H9 (cell line): ENCODE results near the gene DOCK7. TPM values are rescaled to one million over a fixed set of nuclear protein-coding genes. Genes with fewer than 3 reads are reported as not detected.

Experiments used
- DNase-seq: peaks from one replicate; pipeline ENCODE4 v3.0.0-alpha.2; 2017
- H2AFZ ChIP-seq: one replicate; pipeline ENCODE4 v1.6.1; 2013; ENCODE audit warnings: mild to moderate bottlenecking, low read length, control low read depth, moderate library complexity
- H2AK5ac ChIP-seq: 2 replicates; pipeline ENCODE4 v1.6.1; 2013; ENCODE audit warnings: low read length, control low read depth, mixed read lengths; ENCODE audit not compliant: insufficient read length
- H2BK120ac ChIP-seq: one replicate; pipeline ENCODE4 v1.6.1; 2013; ENCODE audit warnings: low read depth, mild to moderate bottlenecking, low read length, control low read depth, inconsistent platforms; ENCODE audit not compliant: poor library complexity, severe bottlenecking
- H2BK12ac ChIP-seq: 2 replicates; pipeline ENCODE4 v1.6.1; 2013; ENCODE audit warnings: low read length, control low read depth, mixed read lengths, low read depth; ENCODE audit not compliant: insufficient read length
- H2BK15ac ChIP-seq: 2 replicates; pipeline ENCODE4 v1.6.1; 2013; ENCODE audit warnings: low read depth, low read length, control low read depth
- H2BK20ac ChIP-seq: one replicate; pipeline ENCODE4 v1.6.1; 2013; ENCODE audit warnings: low read depth, mild to moderate bottlenecking, low read length, control low read depth, inconsistent platforms; ENCODE audit not compliant: poor library complexity, severe bottlenecking
- H2BK5ac ChIP-seq: 2 replicates; pipeline ENCODE4 v1.6.1; 2013; ENCODE audit warnings: low read length, control low read depth, mixed read lengths; ENCODE audit not compliant: insufficient read length
- H3K14ac ChIP-seq: 2 replicates; pipeline ENCODE4 v1.6.1; 2013; ENCODE audit warnings: low read length, control low read depth; ENCODE audit not compliant: insufficient read depth
- H3K18ac ChIP-seq: 2 replicates; pipeline ENCODE4 v1.6.1; 2013; ENCODE audit warnings: low read depth, mild to moderate bottlenecking, mixed read lengths, low read length, control low read depth; ENCODE audit not compliant: insufficient read length
- H3K23ac ChIP-seq: 2 replicates; pipeline ENCODE4 v1.6.1; 2013; ENCODE audit warnings: low read length, control low read depth, mixed read lengths, low read depth; ENCODE audit not compliant: insufficient read length
- H3K23me2 ChIP-seq: 2 replicates; pipeline ENCODE4 v1.6.1; 2013; ENCODE audit warnings: low read depth, mild to moderate bottlenecking, mixed read lengths, low read length, control low read depth; ENCODE audit not compliant: insufficient read length, poor library complexity, severe bottlenecking
- H3K27ac ChIP-seq: 2 replicates; pipeline ENCODE4 v1.5.1; 2013; ENCODE audit warnings: low read length, control low read depth, mixed read lengths, low read depth; ENCODE audit not compliant: insufficient read length
- H3K27me3 ChIP-seq: 2 replicates; pipeline ENCODE4 v1.6.1; 2013; ENCODE audit warnings: low read length, control low read depth, inconsistent platforms; ENCODE audit not compliant: insufficient read depth
- H3K4ac ChIP-seq: 2 replicates; pipeline ENCODE4 v1.6.1; 2013; ENCODE audit warnings: low read depth, mild to moderate bottlenecking, control low read depth, inconsistent platforms, low read length, moderate library complexity
- H3K4me1 ChIP-seq: 2 replicates; pipeline ENCODE4 v1.6.1; 2013; ENCODE audit warnings: low read length, control low read depth, inconsistent platforms; ENCODE audit not compliant: insufficient read depth
- H3K4me2 ChIP-seq: 2 replicates; pipeline ENCODE4 v1.6.1; 2013; ENCODE audit warnings: low read length, control low read depth, mixed read lengths; ENCODE audit not compliant: insufficient read length, insufficient read depth
- H3K56ac ChIP-seq: 2 replicates; pipeline ENCODE4 v1.6.1; 2013; ENCODE audit warnings: low read depth, mild to moderate bottlenecking, mixed read lengths, low read length, control low read depth; ENCODE audit not compliant: insufficient read length
- H3K79me1 ChIP-seq: 2 replicates; pipeline ENCODE4 v1.6.1; 2013; ENCODE audit warnings: low read depth, mild to moderate bottlenecking, moderate library complexity, low read length, control low read depth, inconsistent platforms; ENCODE audit not compliant: insufficient read depth, poor library complexity, severe bottlenecking
- H3K79me2 ChIP-seq: 2 replicates; pipeline ENCODE4 v1.6.1; 2013; ENCODE audit warnings: low read length, control low read depth, inconsistent platforms; ENCODE audit not compliant: insufficient read depth
- H3K9ac ChIP-seq: 2 replicates; pipeline ENCODE4 v1.6.1; 2013; ENCODE audit warnings: low read length, control low read depth, mixed read lengths; ENCODE audit not compliant: insufficient read length; ENCODE audit errors: extremely low read depth
- H3K9me3 ChIP-seq: one replicate; pipeline ENCODE4 v1.6.1; 2013; ENCODE audit warnings: low read depth, low read length, inconsistent platforms; ENCODE audit not compliant: control insufficient read depth
- H3T11ph ChIP-seq: one replicate; pipeline ENCODE4 v1.6.1; 2013; ENCODE audit warnings: mild to moderate bottlenecking, low read length, control low read depth, inconsistent platforms
- H4K20me1 ChIP-seq: one replicate; pipeline ENCODE4 v1.6.1; 2013; ENCODE audit not compliant: control insufficient read depth, insufficient read length, insufficient read depth
- H4K5ac ChIP-seq: 2 replicates; pipeline ENCODE4 v1.6.1; 2013; ENCODE audit warnings: low read depth, mild to moderate bottlenecking, mixed read lengths, low read length, control low read depth; ENCODE audit not compliant: insufficient read length
- H4K8ac ChIP-seq: replicated peaks from 2 replicates; pipeline ENCODE4 v1.6.1; 2013; ENCODE audit warnings: low read length, control low read depth, mixed read lengths, low read depth; ENCODE audit not compliant: insufficient read length
- H4K91ac ChIP-seq: 2 replicates; pipeline ENCODE4 v1.6.1; 2013; ENCODE audit warnings: low read depth, mild to moderate bottlenecking, moderate library complexity, mixed read lengths, low read length, control low read depth; ENCODE audit not compliant: insufficient read length
- H3K27ac Mint-ChIP-seq, 3 experiments: 2 replicates in 2 of 3; 3 replicates in 1 of 3; pipeline ENCODE4 v1.8.0; 2020 to 2021; ENCODE audit warnings: mixed read lengths in 3 of 3, mild to moderate bottlenecking in 1 of 3, moderate library complexity in 1 of 3
- H3K27me3 Mint-ChIP-seq: 2 replicates; pipeline ENCODE4 v1.8.0; 2021; ENCODE audit warnings: low read depth, mild to moderate bottlenecking, moderate library complexity, mixed read lengths
- H3K36me3 Mint-ChIP-seq, 3 experiments: 2 replicates in 2 of 3; 3 replicates in 1 of 3; pipeline ENCODE4 v1.8.0; 2020 to 2021; ENCODE audit warnings: low read depth in 3 of 3, mixed read lengths in 3 of 3; ENCODE audit not compliant: insufficient read depth in 1 of 3
- H3K4me1 Mint-ChIP-seq, 2 experiments: 2 replicates each; pipeline ENCODE4 v1.8.0; 2020; ENCODE audit warnings: mixed read lengths in 2 of 2
- H3K4me3 Mint-ChIP-seq, 2 experiments: 2 replicates in 1 of 2; 3 replicates in 1 of 2; pipeline ENCODE4 v1.8.0; 2020 to 2021; ENCODE audit warnings: mild to moderate bottlenecking in 2 of 2, mixed read lengths in 2 of 2, moderate library complexity in 1 of 2
- H3K9me3 Mint-ChIP-seq, 2 experiments: 2 replicates in 1 of 2; 3 replicates in 1 of 2; pipeline ENCODE4 v1.8.0; 2020; ENCODE audit warnings: mild to moderate bottlenecking in 2 of 2, mixed read lengths in 2 of 2, moderate library complexity in 1 of 2
- CTCF ChIP-seq: fragments of 200-600 bp; sonication (generic); conservative IDR thresholded peaks from 3 replicates; pipeline ENCODE4 v1.8.0; 2021; ENCODE audit warnings: antibody characterized with exemption, mild to moderate bottlenecking
- WGBS: extraction: QIAGEN DNeasy Blood & Tissue Kit; methylation state at CpG from one replicate; pipeline ENCODE4 v1.1.7; 2013; ENCODE audit warnings: missing lambda C conversion rate, low lambda C conversion rate, mixed read lengths; ENCODE audit not compliant: insufficient read length; ENCODE audit errors: extremely low coverage; 5-methylcytosine and 5-hydroxymethylcytosine counted together
- total RNA-seq: library from RNA; stranded (reverse); gene quantifications from 2 replicates; pipeline ENCODE4 v1.2.1, GENCODE V29; 2021

The DOCK7 gene
- total RNA-seq, 1 experiment from 2014 or later: 36.8 TPM

DNA sequence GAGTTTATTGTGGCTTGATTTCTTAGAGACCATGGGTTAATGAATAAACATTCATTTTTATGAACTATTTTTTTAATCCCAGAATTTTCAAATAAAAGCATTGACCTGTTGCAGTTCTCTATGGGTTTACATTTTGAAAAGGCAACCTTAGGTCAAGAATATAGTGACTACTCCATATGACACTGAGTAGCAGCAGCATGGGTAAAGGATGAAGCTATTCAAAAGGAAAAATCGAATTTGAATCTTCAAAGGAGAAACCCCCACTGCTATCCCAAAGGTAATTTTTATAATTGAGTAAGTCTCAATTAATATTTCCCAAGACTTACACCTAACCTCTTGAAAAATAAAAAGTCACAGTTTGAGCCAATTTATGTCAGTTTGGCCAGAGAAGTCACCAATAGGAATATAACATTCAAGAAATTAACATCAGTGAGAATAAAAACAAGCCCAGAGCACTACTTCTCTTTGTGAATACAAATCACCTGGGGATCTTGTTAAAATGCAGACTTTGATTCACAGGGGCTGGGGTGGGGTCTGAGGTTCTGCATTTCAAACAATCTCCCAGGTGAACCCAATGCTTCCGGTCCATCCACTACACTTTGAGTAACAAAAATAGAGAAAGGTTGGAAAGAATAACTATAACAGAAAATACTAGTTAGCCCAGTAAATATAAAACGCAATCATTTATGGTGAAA is 211.5 kb downstream of the DOCK7 start:
- H3K79me1 ChIP-seq: no peaks in the 10 kb centered on the region
- H2AK5ac ChIP-seq: no peak overlapping the region
- TF ChIP-seq CTCF: no peak
- Mint-ChIP-seq H3K4me3 (peak overlapping the region in 1 of 2 experiments; percentile 7; a peak in 1 of 5 replicates), H3K9me3 (no peaks in the 10 kb centered on the region), H3K4me1 (peaks cover 23 to 26% of the 10 kb centered on the region in 2 experiments), H3K27me3 (no peaks in the 10 kb centered on the region), H3K36me3 (peaks cover 5 to 34% (median 25%) of the 10 kb centered on the region in 3 experiments; a peak in 5 of 7 replicates), H3K27ac (0 out of 7 replicates have a peak overlapping the region, but pooled peaks of 1 of the 3 experiments have one; percentile 25)
- WGBS: no CpG with 5 or more reads among the region's 3 CpGs
- H3K9me3 ChIP-seq: no peaks in the 10 kb centered on the region
- H3K27me3 ChIP-seq: no peaks in the 10 kb centered on the region
- no peaks in the 10 kb centered on the region for H4K20me1 ChIP-seq
- H4K5ac ChIP-seq: no peak overlapping the region
- no peak overlapping the region for H3K27ac ChIP-seq
- H2BK15ac ChIP-seq: no peak overlapping the region
- no peak overlapping the region for H3K4ac ChIP-seq
- H3K23ac ChIP-seq: no peak overlapping the region
- no peak overlapping the region for H3K56ac ChIP-seq
- no peak overlapping the region for H3T11ph ChIP-seq
- no peaks in the 10 kb centered on the region for H3K79me2 ChIP-seq
- no peak overlapping the region for H2BK5ac ChIP-seq
- H3K4me1 ChIP-seq: no peaks in the 10 kb centered on the region
- H3K18ac ChIP-seq: no peak overlapping the region
- no peaks in the 10 kb centered on the region for H3K23me2 ChIP-seq
- H3K14ac ChIP-seq: no peak overlapping the region
- H2BK20ac ChIP-seq: no peak overlapping the region
- no peak overlapping the region for H2BK120ac ChIP-seq
- H2AFZ ChIP-seq: no peak overlapping the region
- no peak overlapping the region for H4K8ac ChIP-seq
- H4K91ac ChIP-seq: no peak overlapping the region
- H3K4me2 ChIP-seq: no peak overlapping the region
- H3K9ac ChIP-seq: no peak overlapping the region
- DNase-seq: peak; percentile 39
- H2BK12ac ChIP-seq: no peak overlapping the region
